Uterus (tissue), 2 donors: ENCODE measurements around the gene MAN2B1.

Source experiments
- CTCF ChIP-seq, 4 experiments: fragments of 200-600 bp in 2 of 4; fragments of 450-650 bp in 2 of 4; sonication (generic) in 2 of 4; IDR thresholded peaks; one replicate each; pipeline ENCODE4 v1.5.1; 2016 to 2019; ENCODE audit warnings: antibody characterized with exemption in 4 of 4, mild to moderate bottlenecking in 2 of 4, moderate library complexity in 1 of 4
- POLR2A ChIP-seq, 2 donors: fragments of 450-650 bp; IDR thresholded peaks; one replicate each; pipeline ENCODE4 v1.6.1; 2016; ENCODE audit warnings: antibody characterized with exemption in 2 of 2, mild to moderate bottlenecking in 1 of 2, moderate library complexity in 1 of 2

GRCh38 chr19:12685831-12686230 lies 19.3 kb upstream of the MAN2B1 start:
- TF ChIP-seq CTCF (IDR thresholded peaks at IDR 0.05) (no peak), POLR2A (IDR thresholded peaks at IDR 0.05) (no peak)
